ENCODE data around the gene HEXIM2.

DNA sequence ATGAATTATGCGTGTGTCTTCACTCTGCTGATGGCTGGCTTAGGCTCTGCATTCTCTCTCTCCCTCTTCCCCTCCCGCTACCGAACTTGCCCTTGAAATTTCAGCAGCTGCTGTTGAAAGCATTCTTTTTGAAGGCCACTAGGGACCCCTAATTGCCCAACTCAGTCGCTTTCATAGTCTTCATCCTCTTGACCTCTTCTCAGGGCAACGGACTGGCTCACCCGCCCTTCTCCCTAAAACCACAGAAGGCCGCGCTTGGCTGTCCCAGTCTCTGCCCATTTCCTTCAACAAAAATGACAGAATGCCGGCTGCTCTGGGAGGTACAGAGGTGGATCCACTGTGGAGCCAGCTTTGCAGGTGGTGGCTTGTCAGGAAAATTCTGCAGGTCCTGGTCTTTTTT is 39.0 kb downstream of the HEXIM2 start:
- TF ChIP-seq, protein P1, sequence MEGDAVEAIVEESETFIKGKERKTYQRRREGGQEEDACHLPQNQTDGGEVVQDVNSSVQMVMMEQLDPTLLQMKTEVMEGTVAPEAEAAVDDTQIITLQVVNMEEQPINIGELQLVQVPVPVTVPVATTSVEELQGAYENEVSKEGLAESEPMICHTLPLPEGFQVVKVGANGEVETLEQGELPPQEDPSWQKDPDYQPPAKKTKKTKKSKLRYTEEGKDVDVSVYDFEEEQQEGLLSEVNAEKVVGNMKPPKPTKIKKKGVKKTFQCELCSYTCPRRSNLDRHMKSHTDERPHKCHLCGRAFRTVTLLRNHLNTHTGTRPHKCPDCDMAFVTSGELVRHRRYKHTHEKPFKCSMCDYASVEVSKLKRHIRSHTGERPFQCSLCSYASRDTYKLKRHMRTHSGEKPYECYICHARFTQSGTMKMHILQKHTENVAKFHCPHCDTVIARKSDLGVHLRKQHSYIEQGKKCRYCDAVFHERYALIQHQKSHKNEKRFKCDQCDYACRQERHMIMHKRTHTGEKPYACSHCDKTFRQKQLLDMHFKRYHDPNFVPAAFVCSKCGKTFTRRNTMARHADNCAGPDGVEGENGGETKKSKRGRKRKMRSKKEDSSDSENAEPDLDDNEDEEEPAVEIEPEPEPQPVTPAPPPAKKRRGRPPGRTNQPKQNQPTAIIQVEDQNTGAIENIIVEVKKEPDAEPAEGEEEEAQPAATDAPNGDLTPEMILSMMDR (IDR thresholded peaks at IDR 0.05) = no peak
- TF ChIP-seq POLR2A (IDR thresholded peaks at IDR 0.05) = no peak
